ENCODE data around the gene WNT2. TPM values are rescaled to one million over a fixed set of nuclear protein-coding genes. Genes with fewer than 3 reads are reported as not detected.

Gene WNT2
- total and polyA plus RNA-seq, 2 of the 4 experiments (the other 2 are of a cell fraction) = 1.8 to 1.9 TPM

DNA sequence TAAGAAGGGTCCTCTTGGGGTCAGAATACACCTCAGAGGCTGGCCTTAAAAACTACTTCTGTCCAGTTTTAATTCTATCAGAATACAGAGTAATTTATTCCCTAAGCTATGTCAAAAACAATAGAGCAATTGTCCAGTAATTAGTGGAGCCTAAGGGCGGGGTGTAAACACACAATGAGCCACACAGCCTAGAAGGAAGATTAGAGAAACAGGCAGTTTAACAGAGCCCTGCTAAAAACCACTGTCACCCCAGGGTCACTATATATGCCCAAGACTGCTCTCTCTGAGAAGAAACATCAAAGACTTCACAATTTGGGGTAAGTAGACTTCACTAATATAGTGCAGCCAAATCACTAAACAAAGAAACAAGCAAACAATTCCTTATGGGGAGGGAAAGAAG is 27.2 kb upstream of the WNT2 start:
- in situ Hi-C loops (cut with MboI; ENCODE audit: low sequenced_read_pairs) (no loop called here), dilution Hi-C loops (cut with HindIII; ENCODE audit: low sequenced_read_pairs, unreplicated experiment) (no loop called here), intact Hi-C loops (cut with micrococcal nuclease) (no loop called here)
- Histone ChIP-seq H3K14ac (replicated peaks; ENCODE audit: low read depth, low read length) (no peak overlapping the region), H4K20me1 (ENCODE audit: insufficient read depth, low read length) (no peaks in the 10 kb centered on the region), H3K9ac (ENCODE audit: low read depth, low read length) (no peak overlapping the region), H2BK120ac (ENCODE audit: low read depth, low read length) (no peak overlapping the region), H4K8ac (ENCODE audit: low read depth in 2 of 2, low read length in 2 of 2) (no peak overlapping the region), H3K23ac (ENCODE audit: low read depth, low read length) (no peak overlapping the region), H3K4ac (ENCODE audit: low read depth, low read length) (no peak overlapping the region), H2BK20ac (ENCODE audit: low read depth, low read length) (no peak overlapping the region), H2BK15ac (ENCODE audit: low read depth, low read length) (no peak overlapping the region), H3K27me3 (ENCODE audit: control insufficient read depth, insufficient read depth, low read length) (peaks cover 2% of the 10 kb centered on the region), H4K91ac (ENCODE audit: insufficient read depth, low read depth, low read length) (no peak overlapping the region), H3K56ac (ENCODE audit: extremely low read depth, insufficient read depth, low read length) (no peak overlapping the region), H2AK9ac (replicated peaks; ENCODE audit: low read depth, low read length, poor library complexity) (no peak overlapping the region), H3K4me2 (ENCODE audit: low read depth, low read length) (no peak overlapping the region), H3K79me1 (ENCODE audit: low read depth in 1 of 2, low read length in 2 of 2) (no peaks in the 10 kb centered on the region), H2AK5ac (ENCODE audit: low read depth, low read length) (no peak overlapping the region), H3K9me3 (ENCODE audit: control insufficient read depth, insufficient read depth, low read length) (no peaks in the 10 kb centered on the region), H3K4me3 (ENCODE audit: insufficient read depth, low read depth, low read length) (no peak overlapping the region), H3K4me1 (ENCODE audit: control insufficient read depth, insufficient read depth, low read length) (no peaks in the 10 kb centered on the region), H3K36me3 (ENCODE audit: control insufficient read depth, insufficient read depth, low read length) (no peaks in the 10 kb centered on the region), H3K27ac (ENCODE audit: insufficient read depth, low read length) (no peak overlapping the region), H2AFZ (replicated peaks; ENCODE audit: low read length, poor library complexity) (no peak overlapping the region), H2BK5ac (ENCODE audit: low read depth, low read length, poor library complexity, severe bottlenecking) (no peak overlapping the region), H4K5ac (ENCODE audit: low read depth, low read length) (no peak overlapping the region), H3K18ac (ENCODE audit: low read depth, low read length) (no peak overlapping the region), H3K9me1 (ENCODE audit: insufficient read depth, low read length) (no peaks in the 10 kb centered on the region)
- WGBS, 2 experiments (ENCODE audit: extremely low coverage in 2 of 2, insufficient read length in 1 of 2) = no CpG with 5 or more reads among the region's 1 CpG
- POLR2A ChIA-PET (ENCODE audit: unreplicated experiment) = no interaction called here
- CTCF ChIA-PET = no interaction called here
- DNase-seq (no peak), ATAC-seq (ENCODE audit: low read depth) (no peak)
- TF ChIP-seq SMC3 (IDR thresholded peaks at IDR 0.05; ENCODE audit: low read depth, low read length) (no peak), MAFK (IDR thresholded peaks at IDR 0.05; ENCODE audit: low read depth, low read length) (no peak), NFE2L2 (IDR thresholded peaks at IDR 0.05; ENCODE audit: low read depth, low read length) (no peak), RCOR1 (IDR thresholded peaks at IDR 0.05; ENCODE audit: insufficient replicate concordance, low read length) (no peak), CHD1 (IDR thresholded peaks at IDR 0.05; ENCODE audit: low read depth, low read length) (no peak), POLR2A (IDR thresholded peaks at IDR 0.05; ENCODE audit: low read depth, low read length) (no peak), BHLHE40 (IDR thresholded peaks at IDR 0.05; ENCODE audit: low read depth, low read length) (no peak), ELK1 (IDR thresholded peaks at IDR 0.05; ENCODE audit: borderline replicate concordance, low read depth, low read length) (no peak), RAD21 (IDR thresholded peaks at IDR 0.05; ENCODE audit: low read length) (no peak), CEBPB (IDR thresholded peaks at IDR 0.05; ENCODE audit: low read depth, low read length) (no peak), MAZ (IDR thresholded peaks at IDR 0.05; ENCODE audit: borderline replicate concordance, low read depth, low read length) (no peak), RFX5 (IDR thresholded peaks at IDR 0.05; ENCODE audit: low read depth, low read length) (no peak), FOS (IDR thresholded peaks at IDR 0.05; ENCODE audit: low read depth, low read length) (no peak), MXI1 (IDR thresholded peaks at IDR 0.05; ENCODE audit: borderline replicate concordance, low read depth, low read length) (no peak)
- TF ChIP-seq, protein P1, sequence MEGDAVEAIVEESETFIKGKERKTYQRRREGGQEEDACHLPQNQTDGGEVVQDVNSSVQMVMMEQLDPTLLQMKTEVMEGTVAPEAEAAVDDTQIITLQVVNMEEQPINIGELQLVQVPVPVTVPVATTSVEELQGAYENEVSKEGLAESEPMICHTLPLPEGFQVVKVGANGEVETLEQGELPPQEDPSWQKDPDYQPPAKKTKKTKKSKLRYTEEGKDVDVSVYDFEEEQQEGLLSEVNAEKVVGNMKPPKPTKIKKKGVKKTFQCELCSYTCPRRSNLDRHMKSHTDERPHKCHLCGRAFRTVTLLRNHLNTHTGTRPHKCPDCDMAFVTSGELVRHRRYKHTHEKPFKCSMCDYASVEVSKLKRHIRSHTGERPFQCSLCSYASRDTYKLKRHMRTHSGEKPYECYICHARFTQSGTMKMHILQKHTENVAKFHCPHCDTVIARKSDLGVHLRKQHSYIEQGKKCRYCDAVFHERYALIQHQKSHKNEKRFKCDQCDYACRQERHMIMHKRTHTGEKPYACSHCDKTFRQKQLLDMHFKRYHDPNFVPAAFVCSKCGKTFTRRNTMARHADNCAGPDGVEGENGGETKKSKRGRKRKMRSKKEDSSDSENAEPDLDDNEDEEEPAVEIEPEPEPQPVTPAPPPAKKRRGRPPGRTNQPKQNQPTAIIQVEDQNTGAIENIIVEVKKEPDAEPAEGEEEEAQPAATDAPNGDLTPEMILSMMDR (conservative IDR thresholded peaks at IDR 0.05; ENCODE audit: low read depth, low read length) = no peak
- TF ChIP-seq, protein P2, sequence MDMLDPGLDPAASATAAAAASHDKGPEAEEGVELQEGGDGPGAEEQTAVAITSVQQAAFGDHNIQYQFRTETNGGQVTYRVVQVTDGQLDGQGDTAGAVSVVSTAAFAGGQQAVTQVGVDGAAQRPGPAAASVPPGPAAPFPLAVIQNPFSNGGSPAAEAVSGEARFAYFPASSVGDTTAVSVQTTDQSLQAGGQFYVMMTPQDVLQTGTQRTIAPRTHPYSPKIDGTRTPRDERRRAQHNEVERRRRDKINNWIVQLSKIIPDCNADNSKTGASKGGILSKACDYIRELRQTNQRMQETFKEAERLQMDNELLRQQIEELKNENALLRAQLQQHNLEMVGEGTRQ (IDR thresholded peaks at IDR 0.05; ENCODE audit: low read depth, low read length) = no peak
- no TSS peak for BruUV-seq (replicated peaks)
